ENCODE measurements around the gene ZSWIM1. TPM values are rescaled to one million over a fixed set of nuclear protein-coding genes. Genes with fewer than 3 reads are reported as not detected.
"Not testable (repeated sequence)": the region's sequence is repeated elsewhere in the genome, so short reads cannot be mapped to it uniquely, and the experiment has no call there.

The ZSWIM1 gene
- total RNA-seq, 3 donors from 2014 or later: 11.3 to 12.6 (median 12.4) TPM

DNA sequence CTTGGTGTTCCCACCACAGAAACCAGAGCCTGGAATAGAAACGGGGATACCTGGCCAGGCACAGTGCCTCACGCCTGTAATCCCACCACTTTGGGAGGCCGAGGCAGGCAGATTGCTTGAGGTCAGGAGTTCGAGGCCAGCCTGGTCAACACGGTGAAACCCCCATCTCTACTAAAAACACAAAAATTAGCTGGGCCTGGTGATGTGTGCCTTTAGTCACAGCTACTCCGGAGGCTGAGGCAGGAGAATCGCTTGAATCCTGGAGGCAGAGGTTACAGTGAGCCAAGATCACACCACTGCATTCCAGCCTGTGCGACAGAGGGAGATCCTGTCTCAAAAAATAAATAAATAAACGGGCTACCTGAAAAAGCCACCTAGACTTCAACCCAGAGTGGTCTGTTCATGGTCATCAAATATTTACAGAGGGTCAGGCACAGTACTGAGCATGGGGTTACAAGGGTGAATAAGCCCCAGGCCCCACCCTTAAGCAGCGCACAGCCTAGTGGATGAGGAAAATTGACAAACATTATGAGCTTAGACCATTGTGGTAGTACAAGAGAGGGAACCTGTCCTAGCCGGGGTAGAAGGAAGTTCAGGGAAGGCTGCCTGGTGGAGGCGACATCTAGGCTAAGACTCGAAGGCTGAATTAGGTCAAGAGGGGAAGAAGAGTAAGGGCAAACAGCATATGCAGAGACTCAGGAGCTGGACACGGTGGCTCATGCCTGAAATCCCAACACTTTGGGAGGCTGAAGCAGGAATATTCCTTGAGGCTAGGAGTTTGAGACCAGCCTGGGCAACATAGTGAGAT, 46.2 kb downstream of the ZSWIM1 start:
- peak; percentile 31 for ATAC-seq
- TF ChIP-seq, protein P1, sequence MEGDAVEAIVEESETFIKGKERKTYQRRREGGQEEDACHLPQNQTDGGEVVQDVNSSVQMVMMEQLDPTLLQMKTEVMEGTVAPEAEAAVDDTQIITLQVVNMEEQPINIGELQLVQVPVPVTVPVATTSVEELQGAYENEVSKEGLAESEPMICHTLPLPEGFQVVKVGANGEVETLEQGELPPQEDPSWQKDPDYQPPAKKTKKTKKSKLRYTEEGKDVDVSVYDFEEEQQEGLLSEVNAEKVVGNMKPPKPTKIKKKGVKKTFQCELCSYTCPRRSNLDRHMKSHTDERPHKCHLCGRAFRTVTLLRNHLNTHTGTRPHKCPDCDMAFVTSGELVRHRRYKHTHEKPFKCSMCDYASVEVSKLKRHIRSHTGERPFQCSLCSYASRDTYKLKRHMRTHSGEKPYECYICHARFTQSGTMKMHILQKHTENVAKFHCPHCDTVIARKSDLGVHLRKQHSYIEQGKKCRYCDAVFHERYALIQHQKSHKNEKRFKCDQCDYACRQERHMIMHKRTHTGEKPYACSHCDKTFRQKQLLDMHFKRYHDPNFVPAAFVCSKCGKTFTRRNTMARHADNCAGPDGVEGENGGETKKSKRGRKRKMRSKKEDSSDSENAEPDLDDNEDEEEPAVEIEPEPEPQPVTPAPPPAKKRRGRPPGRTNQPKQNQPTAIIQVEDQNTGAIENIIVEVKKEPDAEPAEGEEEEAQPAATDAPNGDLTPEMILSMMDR (IDR thresholded peaks at IDR 0.05): no peak
- intact Hi-C loops (cut with DNase I, micrococcal nuclease): no loop called here
- no peak for DNase-seq
- no peaks in the 10 kb centered on the region for H3K36me3 ChIP-seq (ENCODE audit: low read depth)
- no peaks in the 10 kb centered on the region for H3K4me1 ChIP-seq (ENCODE audit: low read depth)
- H3K4me3 ChIP-seq: no peak overlapping the region
- H3K9me3 ChIP-seq: no peaks in the 10 kb centered on the region

DNA sequence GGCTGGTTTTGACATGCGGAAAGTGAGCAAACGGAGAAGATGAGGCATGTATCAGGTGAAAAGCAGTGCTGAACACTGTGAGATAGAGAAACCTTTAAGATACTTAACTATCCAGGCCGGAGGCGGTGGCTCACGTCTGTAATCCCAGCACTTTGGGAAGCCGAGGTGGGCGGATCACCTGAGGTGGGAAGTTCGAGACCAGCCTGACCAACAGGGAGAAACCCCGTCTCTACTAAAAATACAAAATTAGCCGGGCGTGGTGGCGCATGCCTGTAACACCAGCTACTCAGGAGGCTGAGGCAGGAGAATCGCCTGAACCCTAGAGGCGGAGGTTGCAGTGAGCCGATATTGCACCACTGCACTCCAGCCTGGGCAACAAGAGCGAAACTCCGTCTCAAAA, 50.7 kb downstream of the ZSWIM1 start:
- H3K36me3 ChIP-seq (ENCODE audit: low read depth); H3K4me3 ChIP-seq; ATAC-seq; H3K4me1 ChIP-seq (ENCODE audit: low read depth); H3K9me3 ChIP-seq: not testable (repeated sequence)
- peak in 1 of 3 donors; percentile 42 for DNase-seq
- intact Hi-C loops (cut with DNase I, micrococcal nuclease): loop anchor here in 1 of 2 donors (10.0 kb wide), 1 partner anchor 107 kb away; the partner anchor contains the start of gene TNNC2

DNA sequence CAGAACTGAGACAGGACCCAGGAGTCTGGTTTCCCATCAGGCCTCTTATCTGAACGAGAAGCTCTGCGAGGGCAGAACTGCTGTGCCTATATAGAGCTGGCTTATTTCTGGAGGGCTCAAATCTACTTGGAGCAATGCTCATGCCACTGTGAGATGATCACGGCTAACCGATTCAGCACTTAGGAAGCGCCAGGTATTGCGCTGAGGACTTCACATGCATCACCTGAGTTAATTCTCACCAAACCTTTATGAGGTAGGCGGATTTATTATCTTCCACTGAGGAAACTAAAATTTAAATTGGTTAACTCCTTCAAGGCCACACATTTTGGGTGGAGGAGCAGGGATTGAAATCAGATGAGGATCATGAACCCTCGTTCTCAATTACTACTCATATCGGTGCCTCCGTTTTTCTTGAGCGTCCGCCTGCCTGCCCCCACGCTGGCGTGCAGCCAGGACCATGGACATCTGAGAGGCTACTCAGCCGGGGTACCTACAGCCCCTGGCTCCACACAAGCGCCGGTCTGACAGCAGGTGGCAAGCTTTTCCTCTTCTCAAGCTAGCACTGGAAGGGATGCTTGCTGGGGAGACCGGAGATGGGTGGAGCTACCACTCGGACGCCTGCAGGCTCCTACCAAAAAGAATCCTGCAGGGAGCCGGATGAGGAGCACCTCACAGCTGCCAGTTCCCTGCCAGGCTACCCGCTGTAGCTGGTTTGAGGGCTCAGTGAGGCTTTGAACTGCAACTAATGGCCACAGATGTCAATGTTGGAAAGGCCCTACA, 52.4 kb downstream of the ZSWIM1 start:
- intact Hi-C loops (cut with DNase I, micrococcal nuclease): loop anchor here in 1 of 2 donors (10.0 kb wide), 1 partner anchor 109 kb away; the partner anchor contains the start of gene TNNC2
- Histone ChIP-seq H3K36me3 (ENCODE audit: low read depth) (peaks cover 8% of the 10 kb centered on the region), H3K4me1 (ENCODE audit: low read depth) (peaks cover 6% of the 10 kb centered on the region), H3K4me3 (peak overlapping the region; percentile 85), H3K9me3 (no peaks in the 10 kb centered on the region)
- ATAC-seq (peak; percentile 44), DNase-seq (peak; percentile 71 to 86 (median 77))
- TF ChIP-seq, protein P1 (IDR thresholded peaks at IDR 0.05): no peak

DNA sequence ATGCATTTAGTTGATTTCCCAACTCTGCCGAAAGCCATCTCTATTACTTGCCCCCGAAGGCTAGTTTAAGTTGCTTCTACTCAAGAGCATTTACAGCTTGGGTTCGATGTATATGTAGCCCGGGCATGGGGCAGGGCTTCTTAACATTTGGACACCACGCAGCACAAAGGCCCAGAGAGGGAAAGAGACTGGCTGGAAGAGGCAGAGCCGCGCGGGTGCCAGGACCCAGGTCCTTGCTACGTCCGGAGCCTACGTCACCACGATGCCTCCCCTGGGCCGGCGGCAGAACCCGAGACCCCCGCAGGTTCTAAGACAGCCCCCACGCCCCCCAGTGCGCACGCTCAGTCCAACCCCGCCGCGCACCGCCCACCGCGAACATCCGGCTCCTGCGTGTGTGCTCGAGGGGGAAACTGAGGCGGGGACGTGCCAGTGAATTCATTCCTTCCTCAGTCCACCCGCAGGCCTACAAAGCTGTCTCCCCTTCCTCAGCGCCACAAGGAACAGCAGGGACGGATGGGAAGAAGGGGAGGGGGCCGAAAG, 53.1 kb downstream of the ZSWIM1 start:
- TF ChIP-seq, protein P1 (IDR thresholded peaks at IDR 0.05): no peak
- peaks cover 8% of the 10 kb centered on the region for H3K36me3 ChIP-seq (ENCODE audit: low read depth)
- DNase-seq: peak in 1 of 3 donors; percentile 87
- no peaks in the 10 kb centered on the region for H3K9me3 ChIP-seq
- H3K4me1 ChIP-seq (ENCODE audit: low read depth): peaks cover 6% of the 10 kb centered on the region
- intact Hi-C loops (cut with DNase I, micrococcal nuclease): loop anchor here in 1 of 2 donors (10.0 kb wide), 1 partner anchor 109 kb away; the partner anchor contains the start of gene TNNC2
- peak; percentile 25 for ATAC-seq
- peak overlapping the region; percentile 85 for H3K4me3 ChIP-seq

Other genes with a start within 250 kb of the ZSWIM1 start
- not detected for gene WFDC9, start 249.9 kb upstream of the ZSWIM1 start, total RNA-seq
- gene WFDC11, start 211.0 kb upstream of the ZSWIM1 start, total RNA-seq: not detected
- not detected for gene WFDC13, start 179.2 kb upstream of the ZSWIM1 start, total RNA-seq
- gene WFDC10B, start 176.2 kb upstream of the ZSWIM1 start, total RNA-seq: under 1 TPM in 1 of 3 donors, not detected in 2; 0.73 TPM
- gene SPINT4, start 158.9 kb upstream of the ZSWIM1 start, total RNA-seq: not detected
- gene WFDC3, start 89.3 kb upstream of the ZSWIM1 start, total RNA-seq: 1 to 10 TPM; 3.2 to 7.9 (median 5.1) TPM
- gene DNTTIP1, start 89.3 kb upstream of the ZSWIM1 start, total RNA-seq: 10 to 100 TPM; 32.7 to 59.5 (median 36.3) TPM
- 10 to 100 TPM in 1 of 3 donors, 1 to 10 TPM in 2; 4.7 to 41.1 (median 8.7) TPM for gene UBE2C, start 68.6 kb upstream of the ZSWIM1 start, total RNA-seq
- 1 to 10 TPM; 2.1 to 5.4 (median 3.1) TPM for gene TNNC2, start 53.9 kb upstream of the ZSWIM1 start, total RNA-seq
- gene SNX21, start 47.4 kb upstream of the ZSWIM1 start, total RNA-seq: 10 to 100 TPM; 13.8 to 31.5 (median 14.0) TPM
- 10 to 100 TPM; 31.1 to 61.0 (median 32.9) TPM for gene ACOT8, start 23.8 kb upstream of the ZSWIM1 start, total RNA-seq
- 1 to 10 TPM; 3.3 to 7.4 (median 5.7) TPM for gene ZSWIM3, start 23.6 kb upstream of the ZSWIM1 start, total RNA-seq
- 1 to 10 TPM; 3.9 to 6.0 (median 4.1) TPM for gene SPATA25, start 6.4 kb downstream of the ZSWIM1 start, total RNA-seq
- gene NEURL2, start 10.0 kb downstream of the ZSWIM1 start, total RNA-seq: 1 to 10 TPM; 4.2 to 9.1 (median 8.5) TPM
- gene CTSA, start 10.1 kb downstream of the ZSWIM1 start, total RNA-seq: 100 to 1,000 TPM; 292 to 542 (median 436) TPM
- 100 to 1,000 TPM in 2 of 3 donors, 10 to 100 TPM in 1; 15.0 to 141 (median 111) TPM for gene PLTP, start 30.9 kb downstream of the ZSWIM1 start, total RNA-seq
- 10 to 100 TPM; 29.2 to 37.8 (median 35.1) TPM for gene PCIF1, start 53.5 kb downstream of the ZSWIM1 start, total RNA-seq
- gene ZNF335, start 91.0 kb downstream of the ZSWIM1 start, total RNA-seq: 10 to 100 TPM; 19.1 to 22.7 (median 20.1) TPM
- gene MMP9, start 127.7 kb downstream of the ZSWIM1 start, total RNA-seq: 1 to 10 TPM in 2 of 3 donors, under 1 TPM in 1; 0.52 to 6.7 (median 1.2) TPM
- gene SLC12A5, start 148.0 kb downstream of the ZSWIM1 start, total RNA-seq: 1 to 10 TPM in 1 of 3 donors, not detected in 2; 2.5 TPM
- 10 to 100 TPM; 23.7 to 36.6 (median 24.2) TPM for gene NCOA5, start 208.7 kb downstream of the ZSWIM1 start, total RNA-seq
- 1 to 10 TPM; 2.8 to 10.0 (median 6.0) TPM for gene CD40, start 237.1 kb downstream of the ZSWIM1 start, total RNA-seq